COR-L47 (cell line): ENCODE measurements around the gene DNAH17.

ENCODE experiments used
- DNase-seq: peaks from one replicate; lab custom pipeline; 2025; lab: John Stamatoyannopoulos, UW

DNAH17 gene

GRCh38 chr17:78429618-78429995 lies 147.6 kb downstream of the DNAH17 start:
- no peak for DNase-seq

- no peak for DNase-seq
These were observed 148.2 kb downstream of the DNAH17 start for GRCh38 chr17:78428836-78429617.

- no peak for DNase-seq
These were observed 149.1 kb downstream of the DNAH17 start for GRCh38 chr17:78428025-78428575.

- no peak for DNase-seq
These were observed 150.1 kb downstream of the DNAH17 start for GRCh38 chr17:78427140-78427539.

GRCh38 chr17:78426293-78426879 lies 150.8 kb downstream of the DNAH17 start:
- DNase-seq, result no peak

GRCh38 chr17:78425429-78425828 lies 151.8 kb downstream of the DNAH17 start:
- no peak for DNase-seq

GRCh38 chr17:78423961-78424675 lies 153.1 kb downstream of the DNAH17 start:
- no peak for DNase-seq

- DNase-seq, result no peak
These were observed 154.2 kb downstream of the DNAH17 start for GRCh38 chr17:78422872-78423588.

GRCh38 chr17:78422267-78422605 lies 155.0 kb downstream of the DNAH17 start:
- no peak for DNase-seq

GRCh38 chr17:78421534-78422266 lies 155.5 kb downstream of the DNAH17 start:
- peak; percentile 49 for DNase-seq

- no peak for DNase-seq
These were observed 156.1 kb downstream of the DNAH17 start for GRCh38 chr17:78421084-78421533.

GRCh38 chr17:78419970-78420815 lies 157.0 kb downstream of the DNAH17 start:
- no peak for DNase-seq

- no peak for DNase-seq
These were observed 158.7 kb downstream of the DNAH17 start for GRCh38 chr17:78418326-78419026.

- DNase-seq, result no peak
These were observed 159.7 kb downstream of the DNAH17 start for GRCh38 chr17:78417531-78417909.

GRCh38 chr17:78416791-78417530 lies 160.2 kb downstream of the DNAH17 start:
- DNase-seq, result no peak

- DNase-seq, result no peak
These were observed 161.1 kb downstream of the DNAH17 start for GRCh38 chr17:78415821-78416711.

GRCh38 chr17:78414178-78415162 lies 162.7 kb downstream of the DNAH17 start:
- no peak for DNase-seq
